Esophagus squamous epithelium (tissue), 5 donors: Measurements from ENCODE around the gene PDGFRB. TPM values are rescaled to one million over a fixed set of nuclear protein-coding genes. Genes with fewer than 3 reads are reported as not detected.

Source experiments
- DNase-seq: peaks from one replicate; lab custom pipeline; 2025; lab: John Stamatoyannopoulos, UW
- H3K27ac ChIP-seq, 4 donors: fragments of 200-600 bp; sonication (generic); one replicate each; pipeline ENCODE4 v1.5.1; 2016 to 2019; ENCODE audit warnings: mild to moderate bottlenecking in 1 of 4
- H3K27me3 ChIP-seq, 4 donors: fragments of 200-600 bp; sonication (generic); 1 replicate in 3 of 4; 2 replicates in 1 of 4; pipeline versions ENCODE4 v1.5.1 to v1.6.0; 2017 to 2021; ENCODE audit warnings: antibody characterized with exemption in 1 of 4
- H3K36me3 ChIP-seq, 3 donors: fragments of 200-600 bp; sonication (generic); one replicate each; pipeline ENCODE4 v1.5.1; 2016 to 2019
- H3K4me1 ChIP-seq, 3 donors: fragments of 200-600 bp; sonication (generic); one replicate each; pipeline ENCODE4 v1.5.1; 2017 to 2019
- H3K4me3 ChIP-seq, 4 donors: fragments of 200-600 bp; sonication (generic); 1 replicate in 3 of 4; 2 replicates in 1 of 4; pipeline ENCODE4 v1.5.1; 2016 to 2019; ENCODE audit warnings: mild to moderate bottlenecking in 2 of 4, moderate library complexity in 1 of 4
- H3K9me3 ChIP-seq, 3 donors: fragments of 200-600 bp; sonication (generic); one replicate each; pipeline ENCODE4 v1.5.1; 2016 to 2019
- CTCF ChIP-seq, 6 experiments: fragments of 450-650 bp in 4 of 6; fragments of 200-600 bp in 2 of 6; sonication (generic) in 2 of 6; IDR thresholded peaks; one replicate each; pipeline ENCODE4 v1.5.1; 2016 to 2019; ENCODE audit warnings: antibody characterized with exemption in 6 of 6, mild to moderate bottlenecking in 4 of 6, moderate library complexity in 4 of 6
- POLR2A ChIP-seq, 4 donors: fragments of 450-650 bp; IDR thresholded peaks; one replicate each; pipeline ENCODE4 v1.6.1; 2017; ENCODE audit warnings: antibody characterized with exemption in 4 of 4, mild to moderate bottlenecking in 4 of 4, moderate library complexity in 3 of 4
- WGBS, 2 donors: methylation state at CpG; one replicate each; pipeline ENCODE4 v1.1.5; 2018; 5-methylcytosine and 5-hydroxymethylcytosine counted together
- intact Hi-C: fragments of 100-400 bp; cut with DNase I; formaldehyde crosslinking; loops from one replicate; pipeline ENCODE4 v1.15.0; 2022
- total RNA-seq, 4 donors: library from RNA; depleted of rRNA; stranded (reverse); fragments of >200 nt; gene quantifications; one replicate each; pipeline ENCODE4 v1.1.0, GENCODE V29; 2016
- donor health status: DM: yes; HTN: yes; CAD: no.

The PDGFRB gene
- total RNA-seq, 4 donors from 2014 or later = 5.6 to 51.7 (median 31.0) TPM

- Histone ChIP-seq H3K36me3 (peaks cover 0 to 86% (median 0%) of the 10 kb centered on the region in 3 donors), H3K4me1 (no peaks in the 10 kb centered on the region), H3K27ac (no peak overlapping the region), H3K4me3 (no peak overlapping the region), H3K27me3 (no peaks in the 10 kb centered on the region), H3K9me3 (no peaks in the 10 kb centered on the region)
- no peak for DNase-seq
- TF ChIP-seq POLR2A (IDR thresholded peaks at IDR 0.05) (no peak), CTCF (IDR thresholded peaks at IDR 0.05) (no peak)
- intact Hi-C loops = no loop called here
- 93% methylated on average over 13 of the region's 14 CpGs for whole genome bisulfite sequencing, 2 donors
These were observed 34.0 kb downstream of the PDGFRB start for GRCh38 chr5:150121448-150122157.

GRCh38 chr5:150120617-150121447 lies 34.8 kb downstream of the PDGFRB start:
- WGBS, 2 donors = 73 to 76% methylated on average over 11 of the region's 19 CpGs
- H3K4me3 ChIP-seq = no peak overlapping the region
- no peaks in the 10 kb centered on the region for H3K4me1 ChIP-seq
- TF ChIP-seq POLR2A (IDR thresholded peaks at IDR 0.05) (no peak), CTCF (IDR thresholded peaks at IDR 0.05) (no peak)
- no peaks in the 10 kb centered on the region for H3K27me3 ChIP-seq
- DNase-seq = no peak
- H3K36me3 ChIP-seq = peaks cover 0 to 86% (median 0%) of the 10 kb centered on the region in 3 donors
- intact Hi-C loops = no loop called here
- H3K27ac ChIP-seq = no peak overlapping the region
- no peaks in the 10 kb centered on the region for H3K9me3 ChIP-seq

GRCh38 chr5:150120062-150120441 lies 35.6 kb downstream of the PDGFRB start:
- Histone ChIP-seq H3K4me1 (no peaks in the 10 kb centered on the region), H3K27ac (no peak overlapping the region), H3K4me3 (no peak overlapping the region), H3K9me3 (no peaks in the 10 kb centered on the region), H3K27me3 (no peaks in the 10 kb centered on the region), H3K36me3 (peaks cover 0 to 83% (median 0%) of the 10 kb centered on the region in 3 donors)
- intact Hi-C loops = no loop called here
- 87 to 93% methylated on average over 3 of the region's 3 CpGs for WGBS, 2 donors
- TF ChIP-seq POLR2A (IDR thresholded peaks at IDR 0.05) (no peak), CTCF (IDR thresholded peaks at IDR 0.05) (no peak)
- DNase-seq = no peak

- no peaks in the 10 kb centered on the region for H3K4me1 ChIP-seq
- no peak overlapping the region for H3K27ac ChIP-seq
- intact Hi-C loops = no loop called here
- H3K36me3 ChIP-seq = peaks cover 0 to 78% (median 0%) of the 10 kb centered on the region in 3 donors
- no peak for TF ChIP-seq CTCF (IDR thresholded peaks at IDR 0.05)
- no peak for TF ChIP-seq POLR2A (IDR thresholded peaks at IDR 0.05)
- no peak for DNase-seq
- 58 to 68% methylated on average over 4 to 5 of the region's 10 CpGs for WGBS, 2 donors
- H3K27me3 ChIP-seq = no peaks in the 10 kb centered on the region
- H3K4me3 ChIP-seq = no peak overlapping the region
- H3K9me3 ChIP-seq = no peaks in the 10 kb centered on the region
These were observed 36.1 kb downstream of the PDGFRB start for GRCh38 chr5:150119421-150120061.
